ENCODE results near the gene PDZD2.

PDZD2 gene

DNA sequence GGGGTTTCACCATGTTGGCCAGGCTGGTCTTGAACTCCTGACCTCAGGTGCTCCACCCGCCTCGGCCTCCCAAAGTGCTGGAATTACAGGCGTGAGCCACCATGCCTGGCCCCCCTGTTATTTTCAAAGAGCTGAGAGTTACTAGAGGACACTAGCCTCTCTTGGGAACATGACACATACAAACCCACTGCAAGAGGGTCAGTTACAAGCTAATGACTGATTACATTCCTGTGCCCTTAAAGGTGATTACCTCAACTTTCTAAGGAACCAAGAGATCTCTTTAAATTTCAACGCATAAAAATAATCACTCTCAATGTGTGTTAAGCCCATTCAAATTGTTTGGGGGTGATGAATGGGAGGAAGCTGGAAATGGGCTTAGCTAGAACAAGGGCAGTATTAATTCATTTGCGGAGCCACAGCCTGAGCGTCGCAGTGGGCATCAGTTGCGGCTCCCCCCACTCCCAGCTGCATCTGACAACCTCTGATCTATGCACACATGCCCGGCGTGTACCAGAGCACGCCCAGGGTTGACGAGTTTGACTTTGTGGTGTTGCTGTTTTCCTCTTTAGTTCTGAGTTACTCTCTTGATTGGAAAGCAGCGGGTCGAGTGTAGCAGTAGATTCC is 388.3 kb downstream of the PDZD2 start:
- Histone ChIP-seq H3K4me3 (ENCODE audit: low read depth in 1 of 2, low read length in 1 of 2) (no peak overlapping the region), H3K4me1 (ENCODE audit: control insufficient read depth in 1 of 2, insufficient read depth in 1 of 2, low read depth in 1 of 2, low read length in 1 of 2) (peaks cover 0 to 4% of the 10 kb centered on the region in 2 experiments), H3K27ac (no peak overlapping the region), H3K36me3 (no peaks in the 10 kb centered on the region), H3K9me3 (no peaks in the 10 kb centered on the region), H3K27me3 (no peaks in the 10 kb centered on the region)
- TF ChIP-seq, protein P1, sequence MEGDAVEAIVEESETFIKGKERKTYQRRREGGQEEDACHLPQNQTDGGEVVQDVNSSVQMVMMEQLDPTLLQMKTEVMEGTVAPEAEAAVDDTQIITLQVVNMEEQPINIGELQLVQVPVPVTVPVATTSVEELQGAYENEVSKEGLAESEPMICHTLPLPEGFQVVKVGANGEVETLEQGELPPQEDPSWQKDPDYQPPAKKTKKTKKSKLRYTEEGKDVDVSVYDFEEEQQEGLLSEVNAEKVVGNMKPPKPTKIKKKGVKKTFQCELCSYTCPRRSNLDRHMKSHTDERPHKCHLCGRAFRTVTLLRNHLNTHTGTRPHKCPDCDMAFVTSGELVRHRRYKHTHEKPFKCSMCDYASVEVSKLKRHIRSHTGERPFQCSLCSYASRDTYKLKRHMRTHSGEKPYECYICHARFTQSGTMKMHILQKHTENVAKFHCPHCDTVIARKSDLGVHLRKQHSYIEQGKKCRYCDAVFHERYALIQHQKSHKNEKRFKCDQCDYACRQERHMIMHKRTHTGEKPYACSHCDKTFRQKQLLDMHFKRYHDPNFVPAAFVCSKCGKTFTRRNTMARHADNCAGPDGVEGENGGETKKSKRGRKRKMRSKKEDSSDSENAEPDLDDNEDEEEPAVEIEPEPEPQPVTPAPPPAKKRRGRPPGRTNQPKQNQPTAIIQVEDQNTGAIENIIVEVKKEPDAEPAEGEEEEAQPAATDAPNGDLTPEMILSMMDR (IDR thresholded peaks at IDR 0.05) = no peak

DNA sequence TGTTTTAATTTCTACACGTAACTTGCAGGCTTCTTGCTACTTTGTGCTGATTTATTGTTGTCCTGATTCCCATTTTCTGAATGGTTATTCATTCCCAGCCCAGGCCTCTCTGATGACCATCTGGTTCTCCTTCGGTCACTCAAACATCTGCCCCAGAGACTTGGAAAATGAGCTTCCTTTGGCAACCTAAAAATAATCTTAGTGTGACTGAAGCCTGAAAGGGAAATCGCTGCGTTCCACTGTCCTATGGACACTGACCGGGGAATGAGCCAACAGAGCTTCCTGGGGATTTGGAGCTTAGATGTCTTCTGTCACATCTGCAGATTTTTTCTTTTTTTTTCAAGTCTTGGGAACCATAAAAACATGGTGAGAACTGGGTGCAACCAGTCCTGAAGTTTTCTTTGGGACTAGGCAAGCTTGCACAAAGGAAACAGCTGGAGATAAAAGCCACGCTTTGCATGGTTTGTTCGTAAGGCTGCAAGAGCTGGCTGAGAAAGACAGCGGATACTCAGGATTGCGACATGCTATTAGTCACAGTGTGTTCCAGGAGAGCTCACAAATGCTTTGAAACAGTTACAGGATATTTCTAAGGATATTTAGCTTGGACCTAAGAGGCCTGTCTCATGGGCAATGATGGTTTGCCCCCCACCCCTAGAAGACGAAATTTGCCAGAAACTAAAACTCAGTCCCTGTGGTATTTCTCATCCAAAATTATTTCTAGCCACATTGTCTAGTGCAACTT is 389.0 kb downstream of the PDZD2 start:
- Histone ChIP-seq H3K27ac (no peak overlapping the region), H3K4me3 (ENCODE audit: low read depth in 1 of 2, low read length in 1 of 2) (no peak overlapping the region)

GRCh38 chr5:32029261-32029660 is 390.3 kb downstream of the PDZD2 start:
- H3K27me3 ChIP-seq = no peaks in the 10 kb centered on the region
- no peaks in the 10 kb centered on the region for H3K9me3 ChIP-seq
- no peak overlapping the region for H3K27ac ChIP-seq
- H3K4me3 ChIP-seq (ENCODE audit: low read depth in 1 of 2, low read length in 1 of 2) = no peak overlapping the region
- TF ChIP-seq, protein P1 (IDR thresholded peaks at IDR 0.05) = no peak
- H3K36me3 ChIP-seq = no peaks in the 10 kb centered on the region
- peaks cover 0 to 10% of the 10 kb centered on the region in 2 experiments for H3K4me1 ChIP-seq (ENCODE audit: control insufficient read depth in 1 of 2, insufficient read depth in 1 of 2, low read depth in 1 of 2, low read length in 1 of 2)

More for the DNA sequence above, 389.0 kb downstream of the PDZD2 start:
- Histone ChIP-seq H3K4me1 (ENCODE audit: control insufficient read depth in 1 of 2, insufficient read depth in 1 of 2, low read depth in 1 of 2, low read length in 1 of 2) (peaks cover 0 to 6% of the 10 kb centered on the region in 2 experiments), H3K27me3 (no peaks in the 10 kb centered on the region), H3K36me3 (no peaks in the 10 kb centered on the region), H3K9me3 (no peaks in the 10 kb centered on the region)
- TF ChIP-seq, protein P1 (IDR thresholded peaks at IDR 0.05) = no peak

DNA sequence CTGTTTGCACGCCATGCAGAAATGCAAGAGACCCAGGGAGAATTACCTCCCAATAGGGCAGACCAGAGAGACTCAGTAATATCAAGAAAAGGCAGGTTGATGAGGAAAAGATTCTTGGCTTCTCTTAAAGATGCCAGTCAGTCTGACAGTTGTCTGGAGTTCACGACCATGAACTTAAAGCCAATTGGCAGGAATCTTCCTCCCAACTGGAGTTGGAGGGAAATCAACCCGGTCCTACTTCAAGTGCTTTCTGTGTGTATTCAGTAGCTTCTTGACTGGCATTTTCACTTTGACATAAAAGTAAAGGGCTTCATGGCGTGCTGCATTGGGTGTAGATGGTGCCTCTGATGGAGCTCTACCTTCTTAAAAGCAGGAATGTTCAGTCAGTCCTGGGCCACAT is 390.9 kb downstream of the PDZD2 start:
- no peaks in the 10 kb centered on the region for H3K9me3 ChIP-seq
- H3K27ac ChIP-seq = no peak overlapping the region
- H3K27me3 ChIP-seq = no peaks in the 10 kb centered on the region
- TF ChIP-seq, protein P1 (IDR thresholded peaks at IDR 0.05) = no peak
- peaks cover 0 to 10% of the 10 kb centered on the region in 2 experiments for H3K4me1 ChIP-seq (ENCODE audit: control insufficient read depth in 1 of 2, insufficient read depth in 1 of 2, low read depth in 1 of 2, low read length in 1 of 2)
- no peak overlapping the region for H3K4me3 ChIP-seq (ENCODE audit: low read depth in 1 of 2, low read length in 1 of 2)
- H3K36me3 ChIP-seq = no peaks in the 10 kb centered on the region

DNA sequence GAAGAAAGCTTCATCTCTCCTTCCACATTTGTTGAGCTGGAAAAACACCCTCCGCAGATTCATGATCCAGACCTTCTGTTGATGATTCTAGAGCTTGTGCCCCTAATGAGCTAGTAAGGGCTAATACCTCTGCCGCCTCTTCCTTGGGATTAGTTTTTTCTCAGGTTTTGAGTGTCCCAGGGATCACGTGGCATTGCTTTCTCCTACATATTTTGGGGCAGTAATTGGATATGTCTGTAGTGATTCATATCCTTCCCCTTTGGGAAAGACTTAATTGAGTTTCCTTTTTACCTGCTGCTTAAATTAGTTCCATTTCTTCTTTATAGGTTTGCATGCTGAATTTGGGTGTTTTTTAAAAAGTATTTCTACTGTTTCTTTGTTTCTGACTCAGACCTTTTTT is 391.3 kb downstream of the PDZD2 start:
- TF ChIP-seq, protein P1 (IDR thresholded peaks at IDR 0.05) = no peak
- no peak overlapping the region for H3K27ac ChIP-seq
- H3K4me1 ChIP-seq (ENCODE audit: control insufficient read depth in 1 of 2, insufficient read depth in 1 of 2, low read depth in 1 of 2, low read length in 1 of 2) = peaks cover 0 to 10% of the 10 kb centered on the region in 2 experiments
- no peaks in the 10 kb centered on the region for H3K36me3 ChIP-seq
- no peaks in the 10 kb centered on the region for H3K9me3 ChIP-seq
- no peaks in the 10 kb centered on the region for H3K27me3 ChIP-seq
- H3K4me3 ChIP-seq (ENCODE audit: low read depth in 1 of 2, low read length in 1 of 2) = no peak overlapping the region

Data from neutrophil (primary cell).